Osteoblast (primary cell): ENCODE results near the gene TNK1. TPM values are rescaled to one million over a fixed set of nuclear protein-coding genes. Genes with fewer than 3 reads are reported as not detected.
A peak's percentile ranks its signal among the peaks of the same experiment; 100 is the strongest.

ENCODE experiments used
- DNase-seq: peaks from one replicate; pipeline ENCODE4 v3.0.0; 2011; ENCODE audit warnings: low spot score, mixed read lengths; ENCODE audit not compliant: insufficient read length; ENCODE audit errors: missing footprints
- H2AFZ ChIP-seq: 2 replicates; pipeline ENCODE4 v1.6.0; 2011; ENCODE audit warnings: mild to moderate bottlenecking, low read length
- H3K27ac ChIP-seq: 2 replicates; pipeline ENCODE4 v1.5.1; 2011; ENCODE audit warnings: mild to moderate bottlenecking, low read depth, low read length, moderate library complexity
- H3K27me3 ChIP-seq: 2 replicates; pipeline ENCODE4 v1.6.0; 2012; ENCODE audit warnings: mild to moderate bottlenecking, control low read depth, inconsistent platforms, low read length, moderate library complexity; ENCODE audit not compliant: insufficient read depth
- H3K36me3 ChIP-seq: 2 replicates; pipeline ENCODE4 v1.5.1; 2011; ENCODE audit warnings: mild to moderate bottlenecking, low read length, control low read depth, moderate library complexity; ENCODE audit not compliant: insufficient read depth
- H3K4me1 ChIP-seq: 2 replicates; pipeline ENCODE4 v1.5.1; 2011; ENCODE audit warnings: mild to moderate bottlenecking, low read length, control low read depth, moderate library complexity; ENCODE audit not compliant: insufficient read depth
- H3K4me2 ChIP-seq: 2 replicates; pipeline ENCODE4 v1.6.0; 2011; ENCODE audit warnings: mild to moderate bottlenecking, low read length; ENCODE audit not compliant: insufficient read depth
- H3K4me3 ChIP-seq: fragments of 200-600 bp; sonication (generic); 3 replicates; pipeline ENCODE4 v1.5.1; 2012; ENCODE audit warnings: mild to moderate bottlenecking, low read length, inconsistent platforms; ENCODE audit not compliant: insufficient read depth
- H3K79me2 ChIP-seq: 2 replicates; pipeline ENCODE4 v1.6.0; 2012; ENCODE audit warnings: mild to moderate bottlenecking, low read length, control low read depth, inconsistent platforms; ENCODE audit not compliant: insufficient read depth
- H3K9me3 ChIP-seq: 2 replicates; pipeline ENCODE4 v1.5.1; 2011; ENCODE audit warnings: low read depth, low read length, control low read depth
- H4K20me1 ChIP-seq: 2 replicates; pipeline ENCODE4 v1.6.0; 2012; ENCODE audit warnings: mild to moderate bottlenecking, low read length, control low read depth; ENCODE audit not compliant: insufficient read depth
- total RNA-seq: library from RNA; depleted of rRNA; stranded (reverse); fragments of >200 nt; gene quantifications from 2 replicates; pipeline ENCODE4 v1.2.3, GENCODE V29; 2012
- TF ChIP-seq, protein P1 (sequence below): IDR thresholded peaks from 2 replicates; pipeline ENCODE4 v1.5.1; 2011; ENCODE audit warnings: mild to moderate bottlenecking, low read depth, low read length, moderate library complexity; ENCODE audit errors: extremely low read depth

Gene TNK1
- total RNA-seq, 1 donor = 0.36 TPM

DNA sequence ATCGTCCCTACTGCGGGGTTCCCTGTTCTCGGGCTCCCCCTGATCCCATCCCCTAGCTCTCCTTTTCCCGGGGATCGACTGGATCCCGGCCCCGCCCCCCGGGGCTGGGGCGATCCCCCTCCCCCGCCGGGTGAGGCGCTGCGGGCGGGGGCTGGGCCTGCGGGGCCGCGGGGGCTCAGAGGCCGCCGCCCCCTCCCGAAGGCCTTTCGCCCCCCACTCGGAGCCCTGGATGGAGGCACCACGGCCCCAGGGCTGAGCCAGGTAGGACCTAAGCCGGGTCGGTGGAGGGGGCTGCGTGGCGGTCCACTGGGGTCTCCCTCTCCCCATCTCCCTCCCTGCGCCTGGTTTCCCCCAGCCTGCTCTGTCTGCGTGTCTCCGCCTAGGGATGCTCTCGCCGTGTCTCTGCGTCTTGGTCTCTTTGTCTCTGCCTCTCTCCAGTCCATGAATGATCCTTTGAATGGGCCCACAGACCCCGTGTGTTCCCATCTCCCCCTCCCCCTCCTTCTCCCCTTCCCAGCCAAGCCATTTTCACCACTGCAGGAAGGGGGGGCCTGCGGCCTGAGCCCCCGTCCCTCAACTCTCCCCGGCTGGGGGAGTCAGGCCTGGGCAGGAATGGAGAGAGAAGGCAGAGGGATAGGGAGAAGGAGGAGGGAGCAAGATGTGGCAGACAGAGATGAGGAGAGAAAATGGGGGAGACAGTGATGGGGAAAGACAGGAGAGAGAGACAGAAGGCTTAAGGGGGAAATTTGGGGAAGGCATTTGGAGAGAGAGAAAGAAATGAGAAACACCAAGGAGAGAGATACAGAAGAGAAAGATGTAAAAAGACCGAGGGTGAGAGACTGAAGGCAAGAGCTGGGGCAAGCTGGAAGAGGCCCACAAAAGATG, 24.7 kb downstream of the TNK1 start:
- H3K27me3 ChIP-seq = no peaks in the 10 kb centered on the region
- no peaks in the 10 kb centered on the region for H3K9me3 ChIP-seq
- DNase-seq = no peak
- peaks cover 17% of the 10 kb centered on the region for H3K4me1 ChIP-seq
- peaks cover 21% of the 10 kb centered on the region for H3K36me3 ChIP-seq
- H3K4me3 ChIP-seq = peak overlapping the region; percentile 85
- H4K20me1 ChIP-seq = peaks cover 6% of the 10 kb centered on the region
- peaks cover 10% of the 10 kb centered on the region for H3K79me2 ChIP-seq
- TF ChIP-seq, protein P1, sequence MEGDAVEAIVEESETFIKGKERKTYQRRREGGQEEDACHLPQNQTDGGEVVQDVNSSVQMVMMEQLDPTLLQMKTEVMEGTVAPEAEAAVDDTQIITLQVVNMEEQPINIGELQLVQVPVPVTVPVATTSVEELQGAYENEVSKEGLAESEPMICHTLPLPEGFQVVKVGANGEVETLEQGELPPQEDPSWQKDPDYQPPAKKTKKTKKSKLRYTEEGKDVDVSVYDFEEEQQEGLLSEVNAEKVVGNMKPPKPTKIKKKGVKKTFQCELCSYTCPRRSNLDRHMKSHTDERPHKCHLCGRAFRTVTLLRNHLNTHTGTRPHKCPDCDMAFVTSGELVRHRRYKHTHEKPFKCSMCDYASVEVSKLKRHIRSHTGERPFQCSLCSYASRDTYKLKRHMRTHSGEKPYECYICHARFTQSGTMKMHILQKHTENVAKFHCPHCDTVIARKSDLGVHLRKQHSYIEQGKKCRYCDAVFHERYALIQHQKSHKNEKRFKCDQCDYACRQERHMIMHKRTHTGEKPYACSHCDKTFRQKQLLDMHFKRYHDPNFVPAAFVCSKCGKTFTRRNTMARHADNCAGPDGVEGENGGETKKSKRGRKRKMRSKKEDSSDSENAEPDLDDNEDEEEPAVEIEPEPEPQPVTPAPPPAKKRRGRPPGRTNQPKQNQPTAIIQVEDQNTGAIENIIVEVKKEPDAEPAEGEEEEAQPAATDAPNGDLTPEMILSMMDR = no peak
- peak overlapping the region; percentile 82 for H2AFZ ChIP-seq
- peak overlapping the region; percentile 51 for H3K27ac ChIP-seq
- peak overlapping the region; percentile 83 for H3K4me2 ChIP-seq

DNA sequence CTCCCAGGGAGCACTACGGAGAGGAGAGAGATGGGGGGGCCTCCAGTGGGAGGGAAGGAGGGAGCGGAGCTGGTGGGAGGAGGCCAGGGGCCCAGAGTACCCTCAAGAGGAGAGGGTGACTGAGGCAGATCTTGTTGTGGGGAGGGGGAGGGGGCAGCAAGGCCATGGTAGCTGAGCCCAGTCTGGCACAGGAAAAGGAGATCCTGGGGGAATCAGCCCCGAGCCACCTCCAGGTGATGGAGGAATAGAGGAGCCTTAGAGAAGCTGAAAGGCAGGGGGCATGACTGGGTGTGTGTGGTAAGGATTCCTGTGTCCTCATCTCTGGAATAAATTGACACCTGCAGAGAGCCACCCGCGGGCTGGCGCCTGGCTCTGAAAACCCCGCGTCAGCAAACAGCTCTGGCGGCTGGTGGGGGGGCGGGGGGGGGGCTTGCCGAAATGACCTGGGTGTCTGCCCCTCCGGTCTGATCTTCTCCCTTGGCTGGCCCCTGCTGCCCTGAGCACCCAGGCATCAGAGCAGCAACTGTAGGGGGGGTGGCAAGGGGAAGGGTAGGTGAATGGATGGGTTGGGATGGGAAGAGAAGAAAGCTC, 25.4 kb downstream of the TNK1 start:
- Histone ChIP-seq H3K4me1 (peaks cover 12% of the 10 kb centered on the region), H3K36me3 (peaks cover 22% of the 10 kb centered on the region), H4K20me1 (peaks cover 6% of the 10 kb centered on the region), H3K27me3 (no peaks in the 10 kb centered on the region), H3K4me2 (peak overlapping the region; percentile 83), H3K79me2 (peaks cover 10% of the 10 kb centered on the region), H3K27ac (no peak overlapping the region), H3K4me3 (peak overlapping the region; percentile 85), H3K9me3 (no peaks in the 10 kb centered on the region), H2AFZ (no peak overlapping the region)
- DNase-seq = no peak
- TF ChIP-seq, protein P1 = no peak

DNA sequence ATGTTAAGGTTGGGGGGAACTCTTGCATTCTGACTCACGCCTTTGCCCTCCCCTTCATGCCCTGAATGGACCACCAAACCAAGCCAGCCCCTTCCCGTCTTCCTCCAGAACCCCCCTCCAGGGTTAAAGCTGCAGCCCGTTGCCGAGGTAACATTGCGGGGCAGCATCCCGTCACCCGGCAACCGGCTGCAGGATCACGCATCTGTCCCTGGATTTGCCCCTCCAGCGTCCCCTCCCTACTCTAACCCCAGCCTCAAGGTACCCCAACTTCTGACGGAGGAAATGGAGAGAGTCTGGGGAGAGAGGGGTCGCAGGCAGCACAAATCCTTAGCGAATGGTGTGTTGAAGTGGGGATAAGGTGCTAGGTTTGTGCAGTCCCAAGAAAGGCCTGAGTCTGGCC, 26.2 kb downstream of the TNK1 start:
- Histone ChIP-seq H3K9me3 (no peaks in the 10 kb centered on the region), H3K4me1 (peaks cover 12% of the 10 kb centered on the region), H3K79me2 (peaks cover 10% of the 10 kb centered on the region), H3K36me3 (peaks cover 22% of the 10 kb centered on the region), H3K27me3 (no peaks in the 10 kb centered on the region), H3K27ac (no peak overlapping the region), H3K4me2 (no peak overlapping the region), H4K20me1 (peaks cover 6% of the 10 kb centered on the region), H3K4me3 (no peak overlapping the region), H2AFZ (no peak overlapping the region)
- no peak for DNase-seq
- TF ChIP-seq, protein P1 = no peak
